H1 (cell line): Measurements from ENCODE around the gene PTCRA. TPM values are rescaled to one million over a fixed set of nuclear protein-coding genes. Genes with fewer than 3 reads are reported as not detected.

Experiments used
- BRCA1 ChIP-seq: IDR thresholded peaks from 2 replicates; pipeline ENCODE4 v1.6.1; 2012; ENCODE audit warnings: low read depth, low read length, improper control_type of control experiment
- CBX8 ChIP-seq: fragments of 300-800, 300-1000 bp; sonication (generic); IDR thresholded peaks from 2 replicates; pipeline ENCODE4 v1.7.1; 2016; ENCODE audit warnings: low read depth, low read length, borderline replicate concordance
- CHD1 ChIP-seq: IDR thresholded peaks from 2 replicates; pipeline ENCODE4 v1.6.1; 2012; ENCODE audit warnings: low read depth, low read length, improper control_type of control experiment
- EP300 ChIP-seq, 2 experiments: IDR thresholded peaks; 1 replicate in 1 of 2; 2 replicates in 1 of 2; pipeline ENCODE4 v1.6.1; 2011 to 2012; ENCODE audit warnings: low read depth in 2 of 2, low read length in 2 of 2, mild to moderate bottlenecking in 2 of 2, borderline replicate concordance in 1 of 2, inconsistent platforms in 1 of 2, moderate library complexity in 1 of 2
- KDM1A ChIP-seq: fragments of 200-600, 300-600 bp; sonication (generic); IDR thresholded peaks from 2 replicates; pipeline ENCODE4 v1.7.1; 2016; ENCODE audit warnings: mild to moderate bottlenecking, low read length, borderline replicate concordance
- MAX ChIP-seq: IDR thresholded peaks from 2 replicates; pipeline ENCODE4 v1.6.1; 2012; ENCODE audit warnings: inconsistent platforms
- PHF8 ChIP-seq: fragments of 200-600 bp; sonication (generic); conservative IDR thresholded peaks from 2 replicates; pipeline ENCODE4 v1.7.1; 2012; ENCODE audit warnings: low read depth, mild to moderate bottlenecking, inconsistent platforms, low read length, moderate library complexity
- POU5F1 ChIP-seq: IDR thresholded peaks from 2 replicates; pipeline ENCODE4 v1.6.1; 2011; ENCODE audit warnings: low read depth, mild to moderate bottlenecking, low read length, moderate library complexity
- TCF12 ChIP-seq: IDR thresholded peaks from 2 replicates; pipeline ENCODE4 v1.6.1; 2011; ENCODE audit warnings: low read depth, mild to moderate bottlenecking, low read length
- polyA plus RNA-seq, 7 experiments: library from polyadenylated mRNA; depleted of rRNA in 3 of 7; stranded (reverse) in 5 of 7; unstranded in 2 of 7; fragments of >200 nt in 5 of 7; fragments of 200-250 nt in 2 of 7; gene quantifications; 1 replicate in 5 of 7; 2 replicates in 1 of 7; 4 replicates in 1 of 7; pipeline versions ENCODE4 v1.2.1 to v1.2.3, GENCODE V29; 2011 to 2013; ENCODE audit warnings: missing spikeins in 2 of 7, mixed read lengths in 2 of 7
- total RNA-seq: library from RNA; stranded (reverse); fragmentation: NEBNext Ultra II Directional; extraction: Animal tissue kit (Norgen Biotek cat#: 25700); gene quantifications from 2 replicates; pipeline ENCODE4 v1.2.1, GENCODE V29; 2021

The PTCRA gene
- total and polyA plus RNA-seq, 2 of the 8 experiments (the other 6 are each of a cell fraction or from before 2014, with no cell fraction given): not detected

- TF ChIP-seq MAX (peak; percentile 99), BRCA1 (no peak), CBX8 (no peak), EP300 (IDR thresholded peaks at IDR 0.05; ENCODE audit: borderline replicate concordance in 1 of 2, low read depth in 2 of 2, low read length in 2 of 2) (no peak), CHD1 (peak; percentile 65; the same call in 1 of the 2 replicates), PHF8 (peak; percentile 76; the same call in 1 of the 2 replicates), POU5F1 (no peak), KDM1A (peak; percentile 75; the same call in 1 of the 2 replicates), TCF12 (no peak)
Measured at GRCh38 chr6:42928986-42929820, 13.3 kb downstream of the PTCRA start, which contains the start of gene CNPY3 (continued).
